AG20443 (cell line): ENCODE results near the gene FAM83E.

Source experiments
- DNase-seq: peaks from one replicate; pipeline ENCODE4 v3.0.0; 2012; ENCODE audit warnings: low spot score, mixed read lengths

FAM83E gene

DNA sequence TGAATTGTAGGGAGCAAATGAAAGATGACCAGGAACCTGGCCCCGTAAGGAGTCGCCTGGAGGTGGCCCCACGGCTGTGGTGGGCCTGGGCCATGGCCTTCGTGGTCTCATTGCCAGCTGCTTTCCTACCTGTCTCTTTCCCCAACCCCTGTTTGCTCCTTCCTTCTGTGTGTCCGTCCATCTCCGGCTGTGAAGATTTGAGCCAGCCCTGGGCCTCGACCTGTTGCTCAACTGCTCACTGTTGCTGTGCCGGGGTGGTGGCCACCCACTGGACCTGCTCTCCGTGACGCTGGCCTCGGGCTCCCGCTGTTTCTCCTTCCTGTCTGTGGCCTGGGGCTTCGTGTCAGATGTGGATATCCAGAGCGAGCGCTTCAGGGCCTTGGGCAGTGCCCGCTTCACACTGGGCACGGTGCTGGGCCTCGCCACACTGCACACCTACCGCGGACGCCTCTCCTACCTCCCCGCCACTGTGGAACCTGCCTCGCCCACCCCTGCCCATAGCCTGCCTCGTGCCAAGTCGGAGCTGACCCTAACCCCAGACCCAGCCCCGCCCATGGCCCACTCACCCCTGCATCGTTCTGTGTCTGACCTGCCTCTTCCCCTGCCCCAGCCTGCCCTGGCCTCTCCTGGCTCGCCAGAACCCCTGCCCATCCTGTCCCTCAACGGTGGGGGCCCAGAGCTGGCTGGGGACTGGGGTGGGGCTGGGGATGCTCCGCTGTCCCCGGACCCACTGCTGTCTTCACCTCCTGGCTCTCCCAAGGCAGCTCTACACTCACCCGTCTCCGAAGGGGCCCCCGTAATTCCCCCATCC is 13.8 kb upstream of the FAM83E start:
- no peak for DNase-seq

DNA sequence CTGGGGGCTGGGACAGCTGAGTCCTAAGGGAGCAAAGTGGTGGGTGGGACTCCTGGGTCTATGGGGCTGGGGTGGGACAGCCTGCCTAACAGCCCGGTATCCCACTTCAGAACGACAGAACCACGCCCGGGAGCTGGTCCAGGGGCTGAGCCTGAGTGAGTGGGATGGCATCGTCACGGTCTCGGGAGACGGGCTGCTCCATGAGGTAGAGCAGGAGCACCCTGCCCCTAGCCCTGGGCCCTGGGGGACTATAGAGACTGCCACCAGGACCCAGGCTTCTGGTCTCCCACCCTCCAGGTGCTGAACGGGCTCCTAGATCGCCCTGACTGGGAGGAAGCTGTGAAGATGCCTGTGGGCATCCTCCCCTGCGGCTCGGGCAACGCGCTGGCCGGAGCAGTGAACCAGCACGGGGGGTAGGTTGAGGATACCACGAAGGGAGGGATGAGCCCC is 13.0 kb upstream of the FAM83E start:
- DNase-seq, result no peak

DNA sequence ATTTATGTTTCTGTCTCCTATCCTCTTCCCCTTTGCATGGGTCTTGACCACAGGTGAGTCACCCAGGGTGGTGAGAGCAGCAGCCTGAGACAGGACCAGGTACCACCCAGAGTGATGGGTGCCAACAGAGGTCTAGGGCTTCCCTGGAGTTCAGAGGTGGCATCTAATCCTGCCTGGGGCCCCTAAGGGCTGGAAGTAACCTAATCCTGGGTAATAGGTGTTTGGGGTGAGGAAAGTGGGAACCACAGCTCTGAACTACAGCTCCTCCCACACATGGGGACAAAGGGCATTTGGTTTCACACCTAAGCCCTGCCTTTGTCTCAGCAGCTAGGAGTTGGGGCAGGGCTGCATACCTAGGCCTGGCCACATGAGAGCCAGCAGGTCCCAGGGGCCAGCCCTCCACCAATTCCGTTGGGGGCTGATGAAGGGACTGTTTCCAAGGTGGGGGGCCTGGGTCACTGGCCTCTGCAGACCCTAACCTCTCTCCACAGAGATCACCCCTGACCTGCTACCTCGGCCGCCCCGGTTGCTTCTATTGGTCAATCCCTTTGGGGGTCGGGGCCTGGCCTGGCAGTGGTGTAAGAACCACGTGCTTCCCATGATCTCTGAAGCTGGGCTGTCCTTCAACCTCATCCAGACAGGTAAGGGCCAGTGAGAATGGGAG is 12.5 kb upstream of the FAM83E start:
- no peak for DNase-seq

DNA sequence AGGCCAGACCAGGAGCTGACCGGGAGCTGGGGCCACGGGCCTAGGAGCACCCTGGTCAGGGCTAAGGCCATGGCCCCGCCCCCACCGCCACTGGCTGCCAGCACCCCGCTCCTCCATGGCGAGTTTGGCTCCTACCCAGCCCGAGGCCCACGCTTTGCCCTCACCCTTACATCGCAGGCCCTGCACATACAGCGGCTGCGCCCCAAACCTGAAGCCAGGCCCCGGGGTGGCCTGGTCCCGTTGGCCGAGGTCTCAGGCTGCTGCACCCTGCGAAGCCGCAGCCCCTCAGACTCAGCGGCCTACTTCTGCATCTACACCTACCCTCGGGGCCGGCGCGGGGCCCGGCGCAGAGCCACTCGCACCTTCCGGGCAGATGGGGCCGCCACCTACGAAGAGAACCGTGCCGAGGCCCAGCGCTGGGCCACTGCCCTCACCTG is 11.0 kb upstream of the FAM83E start:
- no peak for DNase-seq

DNA sequence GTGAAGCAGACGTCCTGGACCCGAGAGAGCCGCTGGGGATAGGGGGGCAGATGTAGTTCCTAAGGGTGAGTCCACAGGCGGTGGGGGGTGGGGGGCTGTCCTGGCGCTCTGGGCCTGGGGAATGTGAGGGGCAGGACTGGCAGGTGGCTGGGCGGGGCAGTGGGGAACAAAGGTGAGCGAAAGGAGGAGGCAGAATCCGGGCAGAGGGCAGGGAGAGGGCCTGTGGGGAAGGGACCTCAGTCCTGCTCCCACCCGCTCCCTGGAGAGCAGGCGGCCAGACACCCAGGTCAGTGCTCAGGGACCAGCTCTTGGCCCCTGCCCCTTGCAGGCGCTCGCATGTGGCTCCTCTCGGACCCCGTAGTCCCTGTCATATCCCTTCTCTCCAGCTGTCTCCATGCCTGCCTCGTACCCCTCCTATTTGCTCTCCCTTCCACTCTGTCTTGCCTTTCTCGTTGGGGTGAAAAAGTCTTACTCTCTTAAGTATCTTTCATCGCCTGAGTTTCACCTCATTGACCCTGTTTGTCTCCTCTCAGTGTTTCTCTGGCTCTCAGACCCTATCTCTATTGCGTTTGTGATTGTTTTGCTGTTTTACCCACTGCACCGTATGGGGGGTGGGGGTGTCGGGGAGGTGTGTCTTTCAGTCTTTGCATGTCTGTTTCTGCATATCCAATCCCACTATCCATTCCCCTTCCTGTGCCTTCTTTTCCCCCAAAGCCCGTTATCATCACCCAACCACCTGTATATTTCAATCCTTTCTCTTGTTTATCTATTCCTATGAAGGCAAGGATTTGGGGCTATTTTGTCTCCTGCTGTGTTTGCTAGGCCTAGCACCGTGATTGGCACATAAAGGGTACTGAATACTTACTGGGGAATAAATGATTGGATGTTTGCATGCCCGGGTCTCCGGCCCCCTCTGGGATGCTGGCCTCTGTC is 10.2 kb upstream of the FAM83E start:
- no peak for DNase-seq

DNA sequence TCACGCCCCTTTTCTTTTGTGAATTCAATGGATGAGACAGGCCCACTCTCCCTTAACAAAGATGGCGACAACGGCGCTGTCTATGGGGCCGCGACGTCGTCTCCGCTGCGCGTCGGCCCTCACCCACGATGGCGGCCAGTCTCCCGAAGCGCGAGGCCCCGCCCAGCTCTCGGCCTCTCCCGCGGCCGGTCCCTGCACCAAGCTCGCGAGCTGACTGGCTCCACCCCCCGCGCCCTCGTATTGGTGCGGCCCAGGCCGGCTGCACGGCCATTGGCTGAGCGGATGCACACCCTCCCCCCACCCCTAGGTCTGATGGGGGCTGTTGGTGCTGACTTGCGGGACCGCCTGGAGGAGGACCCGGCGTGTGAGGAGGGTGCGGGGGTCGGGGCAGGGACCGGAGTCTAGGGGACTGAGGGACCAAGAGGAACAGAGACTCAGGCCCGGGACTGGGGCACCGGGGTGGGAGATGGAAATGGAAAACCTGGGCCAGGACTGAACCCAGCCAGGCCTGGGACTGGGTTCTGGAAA is 9.3 kb upstream of the FAM83E start:
- peak; percentile 96 for DNase-seq

DNA sequence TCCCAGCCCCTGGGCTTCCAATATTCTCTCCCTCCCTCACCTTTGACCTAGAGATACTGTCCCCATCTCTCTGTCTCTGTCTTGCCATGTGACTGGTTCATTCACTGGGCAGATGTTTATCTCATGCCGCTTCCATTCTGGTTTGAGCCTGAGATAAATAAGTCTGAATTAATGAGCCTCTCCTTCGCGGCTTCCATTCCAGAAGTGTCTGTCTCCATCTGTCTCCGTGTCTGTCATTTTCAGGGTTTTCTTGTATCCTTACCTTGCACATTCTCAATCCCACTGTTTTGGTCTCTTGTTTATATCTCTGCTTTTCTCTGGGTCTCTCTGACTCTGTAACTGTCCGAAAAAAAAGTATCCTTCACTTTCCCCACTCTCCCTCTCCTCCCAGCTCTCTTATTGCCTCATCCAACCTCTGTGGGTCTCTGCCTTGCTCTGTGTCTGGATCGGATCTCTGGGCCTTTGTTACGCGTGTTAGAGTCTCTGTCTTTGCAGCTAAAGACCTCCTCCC is 8.7 kb upstream of the FAM83E start:
- DNase-seq, result no peak

DNA sequence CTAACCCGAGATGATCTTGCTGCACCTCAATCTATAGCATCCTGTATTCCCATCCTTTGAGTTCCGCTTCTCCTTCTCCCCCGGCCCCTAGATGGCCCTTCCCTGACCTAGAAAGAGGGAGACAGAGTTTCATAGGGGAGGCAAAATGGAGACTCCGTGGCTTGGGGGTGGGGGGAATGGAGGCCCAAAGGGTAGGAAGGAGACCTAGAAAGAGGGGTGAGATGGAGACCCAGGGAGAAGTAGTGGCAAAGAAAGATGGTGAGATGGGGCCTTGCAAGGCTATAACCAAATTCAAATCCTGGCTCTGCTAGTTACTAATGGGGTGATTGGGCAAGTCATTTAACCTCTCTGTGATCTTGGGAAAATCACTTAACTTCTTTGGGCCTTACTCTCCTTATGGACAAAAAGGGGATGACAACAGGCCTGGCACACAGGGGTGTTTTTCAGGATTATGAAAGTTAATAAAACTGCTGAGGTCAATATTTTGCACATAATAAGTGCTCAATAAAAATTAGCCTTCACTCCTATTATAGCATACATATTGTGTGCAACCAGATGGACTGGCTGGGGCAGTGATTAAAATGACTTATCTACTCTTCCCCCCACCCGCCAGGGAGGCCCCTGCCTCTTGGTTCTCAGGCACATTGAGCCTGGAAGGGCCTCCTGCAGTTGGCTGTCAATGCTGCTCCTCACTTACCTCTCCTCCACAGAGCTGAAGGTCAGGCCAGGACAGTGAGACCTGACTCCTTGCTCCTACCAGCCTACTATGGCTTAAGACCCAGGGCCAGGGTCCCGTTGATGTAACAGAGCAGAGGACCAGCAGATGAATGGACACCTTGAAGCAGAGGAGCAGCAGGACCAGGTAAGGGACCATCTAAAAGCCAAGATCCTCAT is 5.1 kb upstream of the FAM83E start:
- DNase-seq, result no peak

DNA sequence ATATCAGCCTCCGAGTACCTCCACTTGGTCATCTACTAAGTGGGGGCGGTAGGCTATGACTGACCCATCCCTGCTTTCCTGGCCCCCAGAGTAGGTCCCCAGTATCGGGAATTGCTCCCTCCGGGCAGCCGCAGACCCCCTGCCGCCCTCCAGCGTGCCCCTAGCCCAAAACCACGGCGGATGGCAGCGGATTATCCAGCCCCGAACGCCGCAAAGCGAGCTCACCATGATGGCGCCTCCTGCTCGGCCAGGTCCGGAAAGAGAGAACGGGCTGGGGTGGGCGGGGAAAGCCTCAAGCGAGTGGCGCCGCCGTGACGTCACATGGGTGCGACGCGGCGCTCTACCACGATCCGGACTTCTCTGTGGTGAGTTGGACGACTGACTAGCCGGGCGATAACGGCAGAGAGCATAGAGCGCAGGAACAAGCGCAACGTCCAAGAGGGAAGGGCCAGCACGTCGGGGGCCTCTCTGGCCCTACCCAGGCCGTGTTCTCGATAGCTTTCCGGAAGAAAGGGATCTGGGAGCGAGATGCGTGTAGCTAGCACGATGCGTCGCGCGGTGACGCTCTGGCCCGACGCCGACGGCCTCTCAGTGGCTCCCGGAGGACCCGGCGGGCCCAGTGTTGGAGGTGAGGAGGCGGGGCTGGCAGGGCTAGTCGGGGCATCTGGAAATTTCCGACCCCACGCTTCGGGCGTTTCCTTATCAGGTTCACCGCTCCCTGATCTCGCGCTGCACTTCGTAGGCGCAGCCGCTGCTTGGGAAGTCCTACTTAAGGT is 4.2 kb upstream of the FAM83E start, which contains the start of the genes RPL18 and SPHK2:
RPL18 (minus strand) TSS at position 263 of the 776 bp plus-strand sequence; CDS start at position 228, 35 bp downstream.
SPHK2 (plus strand) TSS at position 591 of the 776 bp plus-strand sequence. CDS start 1,009 bp downstream, outside the sequence.
- peak; percentile 98 for DNase-seq

DNA sequence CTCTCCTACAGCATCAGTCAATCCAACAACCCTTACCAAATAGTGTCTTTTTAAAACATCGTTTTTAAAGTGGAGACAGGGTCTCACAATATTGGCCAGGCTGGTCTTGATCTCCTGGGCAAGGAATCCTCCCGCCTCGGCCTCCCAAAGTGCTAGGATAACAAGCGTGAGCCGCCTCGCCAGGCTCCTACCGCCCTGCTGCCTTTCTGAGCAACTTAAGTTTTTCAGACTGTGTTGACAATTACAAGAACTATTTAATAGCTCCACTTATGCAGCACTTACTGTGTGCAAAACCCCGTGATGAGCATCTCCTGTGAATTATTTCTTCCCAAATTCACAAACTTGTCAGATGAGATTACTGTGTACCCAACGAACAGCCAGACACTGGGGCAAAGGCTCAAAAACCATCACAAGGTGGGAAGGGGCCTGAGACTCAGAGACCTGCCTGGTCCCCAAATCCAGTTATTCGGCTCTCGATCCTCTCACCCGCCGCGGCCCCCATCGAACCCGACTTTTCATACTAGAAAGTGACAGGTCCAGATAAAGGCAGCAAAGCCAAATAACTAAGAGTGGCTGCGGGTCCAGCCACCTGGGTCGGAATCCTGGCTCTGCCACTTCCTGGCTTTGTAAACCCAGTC is 3.5 kb upstream of the FAM83E start:
- DNase-seq, result no peak

DNA sequence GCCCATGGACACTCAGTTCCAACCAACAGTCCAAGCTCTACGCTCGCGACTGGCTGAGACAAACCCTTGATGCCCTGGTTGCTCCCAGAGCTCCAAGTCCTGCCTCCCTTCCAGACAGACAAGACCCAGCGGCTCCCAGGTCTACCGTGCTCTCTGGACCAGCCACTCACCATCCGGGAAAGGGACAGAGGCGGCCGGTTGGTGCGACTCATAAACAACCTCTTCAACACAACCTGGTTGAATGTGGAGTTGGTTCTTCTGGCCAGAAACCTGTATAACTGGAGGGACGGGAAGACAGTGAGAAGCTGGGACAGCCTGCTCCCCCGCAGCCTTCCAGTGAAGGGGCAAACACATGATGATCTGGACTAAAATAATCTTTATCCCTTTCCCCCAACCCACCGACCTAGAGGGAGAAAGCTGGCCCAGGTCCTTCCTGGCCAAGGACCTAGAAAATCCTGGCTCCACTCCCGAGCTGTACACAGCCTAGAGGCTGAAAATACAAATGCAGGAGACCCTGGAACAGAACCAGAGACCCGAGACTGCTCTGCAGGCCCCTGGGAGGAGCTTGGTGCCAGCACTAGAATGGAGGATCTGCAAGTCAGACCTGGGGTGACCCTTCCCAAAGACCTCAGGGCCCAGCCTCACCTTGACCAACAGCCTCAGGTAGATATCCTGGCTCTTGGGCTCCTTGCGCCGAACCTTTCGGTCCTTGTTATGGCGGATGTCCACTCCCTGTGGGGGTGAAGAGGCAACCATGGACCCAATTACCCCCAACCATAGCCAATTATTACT is 2.5 kb upstream of the FAM83E start:
- no peak for DNase-seq

DNA sequence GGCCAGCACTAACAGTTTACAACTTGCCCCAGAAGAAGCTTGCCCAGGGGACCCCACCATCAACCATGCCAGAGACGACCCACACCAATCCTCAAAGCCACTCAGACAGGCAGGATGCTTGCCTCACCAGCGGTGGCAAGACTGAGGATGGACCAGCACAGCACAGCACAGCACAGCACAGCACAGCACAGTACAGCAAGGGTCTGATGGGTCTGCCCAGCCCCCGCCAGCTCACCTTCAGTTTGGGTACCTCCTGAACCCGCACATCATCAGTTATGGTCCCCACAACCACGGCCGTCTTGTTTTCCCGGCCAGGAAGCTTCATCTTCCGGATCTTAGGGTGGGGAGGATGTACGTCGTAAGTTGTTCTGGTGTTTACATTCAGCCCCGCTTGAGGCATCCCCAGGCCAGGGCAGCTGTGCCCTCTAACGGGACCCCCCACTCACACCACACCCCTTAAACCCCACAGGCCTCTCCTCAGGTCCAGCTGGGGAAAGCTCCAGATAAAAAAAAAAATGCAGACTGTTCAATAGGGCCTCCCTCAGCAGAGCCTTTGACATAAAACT is 1.7 kb upstream of the FAM83E start:
- DNase-seq, result no peak

DNA sequence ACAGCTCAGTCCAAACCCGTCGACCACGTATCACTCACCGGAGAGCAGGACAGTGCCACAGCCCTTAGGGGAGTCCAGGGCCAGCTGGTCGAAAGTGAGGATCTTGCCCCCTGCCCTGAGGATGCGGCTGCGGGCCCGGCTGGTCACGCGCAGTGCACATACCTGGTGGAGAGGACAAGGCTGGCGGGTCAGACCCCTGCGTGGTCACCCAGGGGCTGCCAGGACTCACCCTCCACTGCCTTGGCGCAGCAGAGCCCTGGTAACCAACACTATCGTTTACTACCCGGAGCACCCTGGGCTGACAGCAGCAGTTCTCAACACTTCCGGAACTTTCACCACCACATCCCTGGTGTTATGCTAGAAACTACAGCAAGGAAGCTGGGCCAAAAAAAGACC is 1.2 kb upstream of the FAM83E start:
- no peak for DNase-seq

DNA sequence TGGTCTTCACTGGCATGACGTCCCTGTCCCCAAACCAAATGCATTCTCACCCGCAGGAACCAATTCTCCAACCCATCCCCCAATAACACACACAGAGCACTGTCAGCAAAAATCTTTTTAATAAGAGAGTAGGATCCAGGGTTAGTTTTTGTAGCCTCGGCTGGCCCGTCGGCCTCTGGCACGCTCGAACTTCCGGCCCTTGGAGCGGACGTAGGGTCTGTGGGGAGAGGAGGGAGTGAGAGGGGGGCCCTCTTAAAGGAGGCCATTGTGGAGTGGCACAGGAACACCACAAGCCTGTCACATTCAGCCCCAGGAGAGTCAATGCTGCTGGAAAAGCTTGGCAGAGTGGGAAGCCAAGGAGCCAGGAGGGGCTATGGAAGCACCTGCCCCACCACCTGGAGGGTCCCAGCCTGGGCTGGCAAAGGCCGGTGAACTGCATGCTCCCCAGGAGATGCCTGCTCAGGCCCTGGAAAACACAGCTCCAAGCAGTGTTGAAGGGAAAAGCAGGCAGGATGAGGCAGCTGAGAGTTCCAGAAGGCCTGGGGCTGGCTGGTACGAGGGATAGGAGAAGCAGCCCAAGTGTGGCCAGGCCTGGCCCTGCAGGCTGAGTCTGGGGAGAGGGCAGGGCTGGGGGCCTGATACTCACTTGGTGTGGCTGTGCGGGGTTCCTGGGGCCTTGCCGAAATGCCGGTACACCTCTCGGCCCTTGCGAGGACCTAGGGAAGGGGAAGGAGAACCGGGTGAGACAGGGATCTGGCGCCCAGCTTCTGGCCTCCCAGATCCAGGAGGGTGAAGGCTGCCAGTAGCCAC is 560 bp upstream of the FAM83E start:
- no peak for DNase-seq

DNA sequence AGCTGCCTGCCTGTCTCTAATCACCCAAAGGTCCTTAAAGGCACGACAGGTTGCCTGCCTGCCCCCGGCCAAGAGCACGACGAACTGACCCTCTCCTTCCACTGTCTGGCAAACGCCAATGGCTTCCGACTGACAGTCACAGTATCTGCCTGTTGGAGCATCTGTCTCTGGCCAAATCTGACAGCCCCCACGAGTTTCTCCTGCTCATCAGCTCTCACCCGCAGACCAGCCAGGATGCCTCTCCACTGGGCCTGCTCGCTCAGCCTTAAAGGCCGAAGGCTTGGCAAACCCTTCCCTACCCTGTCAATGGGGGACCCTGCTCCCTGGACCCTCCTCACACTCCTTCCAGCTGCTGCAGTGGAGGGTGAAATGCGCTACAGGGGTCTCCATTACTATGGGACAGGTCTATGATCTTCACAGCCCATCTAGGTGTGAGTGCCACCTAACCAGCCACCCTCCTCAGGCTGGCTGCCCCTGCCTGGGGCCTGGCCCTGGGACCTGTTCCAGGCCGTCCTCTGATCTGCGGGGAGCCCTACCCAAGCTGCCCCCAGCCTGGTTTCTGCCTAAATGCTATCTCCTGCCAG is 932 bp downstream of the FAM83E start:
- DNase-seq, result no peak

DNA sequence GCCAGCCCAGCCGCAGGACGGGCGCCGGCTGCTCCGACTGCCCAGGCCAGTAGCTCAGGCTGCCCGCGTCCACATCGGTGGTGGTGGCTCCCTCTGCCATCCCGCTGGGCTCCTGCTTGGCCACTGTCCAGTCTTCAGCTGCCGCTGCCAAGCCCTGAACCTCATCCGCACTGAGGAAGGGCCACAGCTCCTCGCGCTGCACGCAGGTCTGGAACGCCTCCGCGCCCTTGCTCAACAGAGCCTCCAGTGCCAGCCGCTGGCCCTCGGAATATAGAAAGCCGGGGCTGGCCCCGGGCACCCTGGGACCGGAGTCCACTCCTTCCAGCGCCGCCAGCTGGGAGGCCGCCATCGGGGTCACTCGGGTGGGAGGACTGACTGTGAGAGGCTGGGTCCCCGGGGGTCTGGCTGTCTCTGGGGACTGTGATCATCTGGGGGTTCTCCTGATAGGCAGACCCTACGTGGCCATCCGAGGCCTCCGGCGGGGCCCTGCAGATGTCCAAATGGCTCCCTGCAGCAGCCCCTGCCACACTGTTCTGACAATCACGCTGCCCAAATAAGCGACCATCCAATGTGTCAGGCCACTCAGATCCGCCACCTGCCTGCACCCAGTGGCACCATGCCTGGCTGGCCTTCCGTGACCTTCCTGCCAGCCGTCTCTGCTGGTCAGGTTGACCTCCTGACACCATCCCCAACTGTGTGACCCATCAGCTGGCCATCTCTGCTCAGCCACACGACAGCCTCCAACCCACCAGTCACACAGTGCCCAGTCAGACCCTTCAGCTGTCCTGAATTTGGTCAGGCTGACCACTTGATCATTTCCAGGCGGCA is 1.6 kb downstream of the FAM83E start:
- DNase-seq, result no peak
